ENCODE measurements around the gene TBX18. TPM values are rescaled to one million over a fixed set of nuclear protein-coding genes. Genes with fewer than 3 reads are reported as not detected.

The TBX18 gene
- polyA plus RNA-seq, 1 experiment, result 0.69 TPM

DNA sequence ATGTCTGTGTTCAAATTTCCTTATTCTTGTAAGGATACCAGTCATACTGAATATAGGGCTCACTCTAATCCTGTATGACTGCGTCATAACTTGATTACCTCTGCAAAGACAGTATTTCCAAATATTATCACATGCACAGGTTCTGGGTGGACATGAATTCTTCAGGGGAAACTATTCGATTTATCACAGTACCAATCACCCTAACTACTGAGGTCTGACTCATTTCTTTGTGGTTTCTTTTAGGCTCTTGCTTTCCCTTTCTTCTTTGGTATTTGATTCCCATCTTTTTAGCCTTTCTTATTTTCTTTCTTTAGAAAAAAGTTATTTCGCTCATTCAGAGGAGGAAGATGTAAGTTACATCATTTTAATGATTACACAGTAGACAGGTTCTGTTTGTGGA, 40.3 kb upstream of the TBX18 start:
- no peaks in the 10 kb centered on the region for H3K9me3 ChIP-seq (ENCODE audit: control insufficient read depth, insufficient read depth, low read length)
- no peak overlapping the region for H3K4me3 ChIP-seq (ENCODE audit: low read depth, low read length)
- CTCF ChIA-PET, result no interaction called here
- no peak for DNase-seq (ENCODE audit: low read depth, low spot score)
- no peak overlapping the region for H3K27ac ChIP-seq (ENCODE audit: low read depth, low read length)
- no peak for TF ChIP-seq CTCF (IDR thresholded peaks at IDR 0.05; ENCODE audit: low read depth, low read length)
- H3K27me3 ChIP-seq (ENCODE audit: control insufficient read depth, insufficient read depth, low read length), result no peaks in the 10 kb centered on the region
- POLR2A ChIA-PET, result no interaction called here

GRCh38 chr6:84801250-84801649, 36.9 kb upstream of the TBX18 start:
- ChIA-PET POLR2A (no interaction called here), CTCF (interaction anchor here (0.6 kb wide), 1 partner anchor 55 kb away, joined by 3 read pairs; no protein-coding TSS in a partner anchor)
- Histone ChIP-seq H3K27me3 (ENCODE audit: control insufficient read depth, insufficient read depth, low read length) (no peaks in the 10 kb centered on the region), H3K27ac (ENCODE audit: low read depth, low read length) (no peak overlapping the region), H3K9me3 (ENCODE audit: control insufficient read depth, insufficient read depth, low read length) (no peaks in the 10 kb centered on the region), H3K4me3 (ENCODE audit: low read depth, low read length) (no peak overlapping the region)
- DNase-seq (ENCODE audit: low read depth, low spot score), result no peak
- no peak for TF ChIP-seq CTCF (IDR thresholded peaks at IDR 0.05; ENCODE audit: low read depth, low read length)

GRCh38 chr6:84798257-84798656, 33.9 kb upstream of the TBX18 start:
- H3K4me3 ChIP-seq (ENCODE audit: low read depth, low read length), result no peak overlapping the region
- H3K9me3 ChIP-seq (ENCODE audit: control insufficient read depth, insufficient read depth, low read length), result no peaks in the 10 kb centered on the region
- DNase-seq (ENCODE audit: low read depth, low spot score), result no peak
- POLR2A ChIA-PET, result no interaction called here
- no peaks in the 10 kb centered on the region for H3K27me3 ChIP-seq (ENCODE audit: control insufficient read depth, insufficient read depth, low read length)
- H3K27ac ChIP-seq (ENCODE audit: low read depth, low read length), result no peak overlapping the region
- CTCF ChIA-PET, result interaction anchor here (1.2 kb wide), 1 partner anchor 376 kb away, joined by 4 read pairs; no protein-coding TSS in a partner anchor
- TF ChIP-seq CTCF (IDR thresholded peaks at IDR 0.05; ENCODE audit: low read depth, low read length), result no peak

DNA sequence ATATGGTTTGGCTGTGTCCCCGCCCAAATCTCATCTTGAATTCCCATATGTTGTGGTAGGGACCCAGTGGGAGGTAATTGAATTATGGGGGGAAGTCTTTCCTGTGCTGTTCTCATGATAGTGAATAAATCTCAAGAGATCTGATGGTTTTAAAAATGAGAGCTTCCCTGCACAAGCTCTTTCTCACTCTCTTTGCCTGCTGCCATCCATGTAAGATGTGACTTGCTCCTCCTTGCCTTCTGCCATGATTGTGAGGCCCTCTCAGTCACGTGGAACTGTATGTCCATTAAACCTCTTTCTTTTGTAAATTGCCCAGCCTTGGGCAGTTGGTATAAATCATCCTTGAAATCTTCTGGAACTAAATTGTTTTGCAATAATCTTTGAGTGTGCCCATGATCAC, 31.9 kb upstream of the TBX18 start:
- ChIA-PET CTCF (no interaction called here), POLR2A (no interaction called here)
- Histone ChIP-seq H3K4me3 (ENCODE audit: low read depth, low read length) (no peak overlapping the region), H3K27me3 (ENCODE audit: control insufficient read depth, insufficient read depth, low read length) (no peaks in the 10 kb centered on the region), H3K27ac (ENCODE audit: low read depth, low read length) (no peak overlapping the region), H3K9me3 (ENCODE audit: control insufficient read depth, insufficient read depth, low read length) (no peaks in the 10 kb centered on the region)
- no peak for DNase-seq (ENCODE audit: low read depth, low spot score)
- TF ChIP-seq CTCF (IDR thresholded peaks at IDR 0.05; ENCODE audit: low read depth, low read length), result no peak

GRCh38 chr6:84791927-84792326, 27.5 kb upstream of the TBX18 start:
- no peak overlapping the region for H3K4me3 ChIP-seq (ENCODE audit: low read depth, low read length)
- POLR2A ChIA-PET, result no interaction called here
- no peak for TF ChIP-seq CTCF (IDR thresholded peaks at IDR 0.05; ENCODE audit: low read depth, low read length)
- CTCF ChIA-PET, result no interaction called here
- no peaks in the 10 kb centered on the region for H3K9me3 ChIP-seq (ENCODE audit: control insufficient read depth, insufficient read depth, low read length)
- H3K27me3 ChIP-seq (ENCODE audit: control insufficient read depth, insufficient read depth, low read length), result no peaks in the 10 kb centered on the region
- H3K27ac ChIP-seq (ENCODE audit: low read depth, low read length), result no peak overlapping the region
- DNase-seq (ENCODE audit: low read depth, low spot score), result no peak

Data from AG04450 (cell line).